Naive B cell (primary cell): Measurements from ENCODE around the gene FAM120B. TPM values are rescaled to one million over a fixed set of nuclear protein-coding genes. Genes with fewer than 3 reads are reported as not detected.

Experiments used
- polyA plus RNA-seq, 6 donors: library from polyadenylated mRNA; unstranded; fragments of 300-500 nt; fragmentation: Illumina TruSeq; gene quantifications; one replicate each; pipeline ENCODE4 v1.2.3, GENCODE V29; 2021; ENCODE audit warnings: low read depth in 6 of 6

FAM120B gene
- polyA plus RNA-seq, 6 donors from 2014 or later = 8.3 to 35.2 (median 27.5) TPM

Other genes with a start within 250 kb of the FAM120B start
- gene DLL1, start 15.7 kb upstream of the FAM120B start, polyA plus RNA-seq = 1 to 10 TPM in 2 of 6 donors, under 1 TPM in 2, not detected in 2; 0.19 to 1.4 (median 0.98) TPM
- gene PSMB1, start 246.5 kb downstream of the FAM120B start, polyA plus RNA-seq = 100 to 1,000 TPM; 389 to 612 (median 483) TPM
- gene TBP, start 247.6 kb downstream of the FAM120B start, polyA plus RNA-seq = 10 to 100 TPM; 16.3 to 24.0 (median 19.3) TPM